GM18498 (cell line): ENCODE measurements around the gene TKT.
"Not testable (repeated sequence)": the region's sequence is repeated elsewhere in the genome, so short reads cannot be mapped to it uniquely, and the experiment has no call there.

ENCODE experiments used
- ATAC-seq: cut with Tn5 transposase; IDR thresholded peaks from one replicate; pipeline ENCODE4 v1.9.1; 2021; ENCODE audit warnings: mild to moderate bottlenecking, moderate library complexity; ENCODE audit not compliant: unreplicated experiment

The TKT gene, protein sequence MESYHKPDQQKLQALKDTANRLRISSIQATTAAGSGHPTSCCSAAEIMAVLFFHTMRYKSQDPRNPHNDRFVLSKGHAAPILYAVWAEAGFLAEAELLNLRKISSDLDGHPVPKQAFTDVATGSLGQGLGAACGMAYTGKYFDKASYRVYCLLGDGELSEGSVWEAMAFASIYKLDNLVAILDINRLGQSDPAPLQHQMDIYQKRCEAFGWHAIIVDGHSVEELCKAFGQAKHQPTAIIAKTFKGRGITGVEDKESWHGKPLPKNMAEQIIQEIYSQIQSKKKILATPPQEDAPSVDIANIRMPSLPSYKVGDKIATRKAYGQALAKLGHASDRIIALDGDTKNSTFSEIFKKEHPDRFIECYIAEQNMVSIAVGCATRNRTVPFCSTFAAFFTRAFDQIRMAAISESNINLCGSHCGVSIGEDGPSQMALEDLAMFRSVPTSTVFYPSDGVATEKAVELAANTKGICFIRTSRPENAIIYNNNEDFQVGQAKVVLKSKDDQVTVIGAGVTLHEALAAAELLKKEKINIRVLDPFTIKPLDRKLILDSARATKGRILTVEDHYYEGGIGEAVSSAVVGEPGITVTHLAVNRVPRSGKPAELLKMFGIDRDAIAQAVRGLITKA

DNA sequence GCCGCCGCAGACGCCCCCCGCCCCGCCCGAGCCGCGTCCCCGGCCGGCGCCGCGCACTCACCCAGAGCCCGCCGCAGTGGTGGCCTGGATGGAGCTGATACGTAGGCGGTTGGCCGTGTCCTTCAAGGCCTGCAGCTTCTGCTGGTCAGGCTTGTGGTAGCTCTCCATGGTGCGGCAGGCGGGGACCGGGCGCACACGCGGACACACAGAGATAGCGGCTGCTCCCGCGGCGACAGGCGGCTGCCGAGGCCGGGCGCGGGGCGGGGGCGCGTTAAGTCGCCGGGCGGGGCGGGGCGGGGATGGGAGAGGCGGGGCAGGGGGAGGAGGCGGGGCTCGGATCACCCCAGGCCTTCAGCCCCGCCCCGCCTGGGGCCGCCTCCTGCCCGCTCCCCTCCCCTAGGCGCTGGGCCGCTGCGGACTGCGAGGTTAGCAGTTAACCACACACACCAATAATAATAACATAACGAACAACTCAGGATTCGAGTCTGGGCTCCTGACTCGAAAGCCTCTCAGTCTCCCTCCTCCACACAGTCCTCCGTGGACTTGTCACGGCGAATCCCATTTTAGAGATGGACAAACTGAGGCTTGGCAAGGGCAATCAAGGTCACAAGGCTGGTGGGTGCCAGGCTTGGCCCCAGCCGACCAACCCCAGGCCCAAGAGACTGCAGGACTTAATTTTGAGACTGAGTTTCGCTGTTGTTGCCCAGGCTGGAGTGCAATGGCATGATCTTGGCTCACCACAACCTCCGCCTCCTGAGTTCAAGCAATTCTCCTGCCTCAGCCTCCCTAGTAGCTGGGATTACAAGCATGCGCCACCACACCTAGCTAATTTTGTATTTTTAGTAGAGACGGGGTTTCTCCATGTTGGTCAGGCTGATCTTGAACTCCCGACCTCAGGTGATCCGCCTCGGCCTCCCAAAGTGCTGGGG is at the start of gene TKT:
Gene TKT, minus strand, starts transcription at position 248 of the 929 bp plus-strand sequence. Its CDS starts 80 bp downstream, at position 168.
- ATAC-seq, result peak; percentile 63

DNA sequence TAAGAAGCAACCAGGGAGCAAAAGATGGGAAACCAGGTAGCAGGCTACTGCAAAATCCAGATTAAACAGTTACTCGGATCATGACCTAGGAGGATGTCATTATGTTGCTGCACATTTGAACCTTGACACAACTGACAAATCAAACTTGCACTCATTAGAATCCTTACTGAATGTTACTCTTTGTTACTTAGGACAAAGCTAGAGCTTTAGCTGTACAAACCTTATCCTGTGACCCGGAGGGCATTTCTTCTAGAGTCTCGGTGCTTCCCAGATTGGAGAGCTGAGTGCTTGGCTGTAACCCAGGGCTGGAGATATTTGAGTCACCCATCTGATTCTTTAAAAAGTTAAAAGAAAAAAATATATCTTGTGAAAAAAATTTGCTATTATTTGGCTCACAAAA is 48.1 kb upstream of the TKT start:
- no peak for ATAC-seq

DNA sequence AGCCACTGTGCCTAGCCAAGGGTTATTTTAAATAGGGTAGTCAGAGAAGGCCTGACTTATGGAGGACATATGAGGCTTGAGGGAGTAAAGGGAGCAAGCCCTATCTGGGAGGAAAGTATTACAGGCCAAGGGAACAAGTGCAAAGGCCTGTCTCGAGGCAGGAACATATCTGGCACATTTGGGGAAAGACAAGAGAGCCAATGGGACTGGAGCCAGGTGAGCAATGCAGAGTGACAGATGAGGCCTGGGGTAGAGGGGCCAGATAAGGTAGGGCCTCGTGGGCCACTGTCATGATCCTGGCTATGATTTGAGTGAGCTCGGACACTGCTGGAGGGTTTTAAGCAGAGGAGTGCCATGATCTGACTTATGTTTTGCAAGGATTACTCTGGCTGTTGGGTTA is 47.7 kb upstream of the TKT start:
- ATAC-seq, result no peak

DNA sequence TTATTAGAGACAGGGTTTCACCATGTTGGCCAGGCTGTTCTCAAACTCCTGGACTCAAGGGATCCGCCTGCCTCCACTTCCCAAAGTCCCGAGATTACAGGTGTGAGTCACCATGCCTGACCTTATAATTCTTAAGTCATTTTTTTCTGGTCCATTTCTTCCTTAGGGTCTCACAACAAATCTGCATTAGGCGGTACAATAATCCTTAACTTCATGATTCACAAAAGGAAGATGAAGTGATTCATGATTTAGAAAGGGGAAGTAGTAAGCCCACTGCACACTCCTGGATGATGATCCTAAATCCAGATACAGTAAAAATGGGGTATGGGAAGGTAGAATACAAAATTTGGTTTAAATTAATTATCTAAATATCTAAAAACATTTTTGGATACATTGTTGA is 45.0 kb upstream of the TKT start:
- ATAC-seq, result no peak

DNA sequence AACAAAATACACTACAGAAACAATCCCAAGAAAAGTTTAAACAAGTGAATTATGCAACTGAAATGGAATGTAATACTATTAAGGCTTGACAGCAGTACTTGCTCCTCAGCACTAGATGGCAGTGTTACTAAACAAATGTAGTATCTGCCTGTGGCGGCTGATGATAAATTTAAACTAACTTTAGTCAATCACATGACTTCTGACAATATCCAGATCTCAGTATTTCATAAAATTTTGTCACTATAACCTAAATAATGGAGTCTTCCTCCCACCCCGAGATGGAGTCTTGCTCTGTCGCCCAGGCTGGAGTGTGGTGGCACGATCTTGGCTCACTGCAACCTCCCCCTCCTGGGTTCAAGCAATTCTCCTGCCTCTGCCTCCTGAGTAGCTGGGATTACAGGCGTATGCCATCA is 43.8 kb upstream of the TKT start:
- not testable (repeated sequence) for ATAC-seq

DNA sequence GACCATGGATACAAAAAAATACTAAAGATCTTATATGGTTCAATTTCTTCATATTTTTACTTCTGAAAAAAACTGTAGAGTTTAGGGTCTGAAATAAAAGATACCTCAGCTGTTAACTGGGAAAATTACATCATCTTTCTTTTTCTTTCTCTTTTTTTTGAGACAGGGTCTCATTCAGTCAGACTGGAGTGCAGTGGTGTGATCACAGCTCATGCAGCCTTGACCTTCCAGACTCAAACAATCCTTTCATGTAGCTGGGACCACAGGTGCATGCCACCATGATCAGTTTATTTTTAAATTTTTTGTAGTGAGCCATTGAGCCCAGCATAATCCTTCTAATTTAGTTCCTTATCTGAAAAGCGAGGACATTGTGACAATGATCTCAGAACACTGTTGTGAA is 39.6 kb upstream of the TKT start:
- ATAC-seq, result no peak

DNA sequence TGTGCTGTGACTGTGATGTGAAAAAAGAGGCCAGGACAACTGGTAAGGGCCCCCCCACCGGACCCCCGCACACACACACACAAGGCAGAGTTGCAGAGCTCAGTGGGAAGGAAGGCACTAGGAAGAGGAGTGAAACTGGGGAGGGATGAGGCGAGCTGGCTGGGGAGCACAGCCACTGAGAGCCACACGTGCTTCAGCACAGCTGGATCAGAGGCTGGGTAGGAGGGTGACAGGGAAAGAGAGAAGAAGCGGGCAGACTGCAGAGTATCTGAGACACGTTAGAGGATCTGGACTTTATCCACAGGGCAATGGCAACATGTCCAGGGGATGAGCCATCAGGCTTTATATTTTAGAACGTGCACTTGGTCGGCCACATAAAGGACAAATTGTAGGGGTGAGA is 38.0 kb upstream of the TKT start:
- no peak for ATAC-seq

DNA sequence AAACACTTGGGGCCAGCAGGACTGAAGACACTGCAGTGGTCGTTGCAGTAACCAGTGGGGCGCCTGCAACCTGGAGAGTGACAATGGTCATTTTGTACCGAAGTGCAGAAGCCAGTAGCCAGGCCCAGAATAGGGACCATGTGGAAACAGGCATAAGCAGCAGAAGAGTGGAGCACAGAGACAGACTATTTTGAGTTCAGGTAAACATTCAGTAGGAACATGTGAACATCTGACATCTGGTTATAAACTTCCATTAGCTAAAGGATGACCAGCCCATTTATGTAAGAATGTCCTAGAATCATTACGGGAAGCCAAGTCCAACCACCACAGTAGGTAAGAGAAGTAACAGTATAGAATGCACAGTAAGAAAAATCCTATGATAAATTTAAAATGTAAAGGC is 32.4 kb upstream of the TKT start:
- no peak for ATAC-seq

DNA sequence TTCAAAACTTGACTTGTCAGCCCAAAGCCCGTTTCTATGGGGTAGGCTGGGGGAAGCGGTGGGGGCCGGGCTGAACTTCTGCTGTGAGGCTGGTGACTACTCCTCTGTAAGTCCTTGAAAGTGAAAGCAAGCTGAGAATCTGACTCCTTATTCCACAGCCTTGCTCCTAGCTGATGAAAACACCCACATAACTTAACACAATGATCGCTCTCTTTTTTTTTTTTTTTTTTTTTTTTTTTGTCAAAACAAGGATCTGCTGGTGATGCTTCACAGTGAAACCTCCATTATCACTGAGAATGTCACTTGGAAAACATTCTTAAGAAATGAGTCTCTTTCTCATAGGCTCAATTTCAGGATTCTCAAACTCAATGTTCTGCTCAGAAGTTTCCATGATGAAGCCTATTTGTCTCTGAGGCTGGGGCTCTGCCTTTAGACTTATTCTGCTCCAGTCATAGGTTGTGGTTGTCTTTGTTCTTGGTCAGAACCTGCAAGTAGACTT is 31.4 kb upstream of the TKT start:
- ATAC-seq, result no peak

DNA sequence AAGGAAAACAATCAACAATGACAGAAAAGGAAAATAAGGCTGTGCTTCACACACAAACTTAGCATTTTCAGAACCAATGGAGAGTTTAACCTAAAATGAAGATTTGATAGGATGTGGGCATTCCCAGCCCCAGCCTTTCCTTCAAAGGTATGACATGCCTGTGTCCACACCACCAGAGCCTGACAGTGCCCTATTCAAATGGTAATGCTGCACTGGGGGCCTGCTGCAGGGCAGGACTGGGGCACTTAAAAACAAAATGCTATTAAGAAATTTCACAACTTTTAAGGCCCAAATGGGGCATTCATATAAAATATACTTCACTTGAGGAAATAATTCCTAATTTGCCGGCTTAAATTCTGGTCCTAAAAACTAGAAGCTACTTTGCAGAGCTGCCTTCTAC is 30.9 kb upstream of the TKT start:
- ATAC-seq, result no peak

DNA sequence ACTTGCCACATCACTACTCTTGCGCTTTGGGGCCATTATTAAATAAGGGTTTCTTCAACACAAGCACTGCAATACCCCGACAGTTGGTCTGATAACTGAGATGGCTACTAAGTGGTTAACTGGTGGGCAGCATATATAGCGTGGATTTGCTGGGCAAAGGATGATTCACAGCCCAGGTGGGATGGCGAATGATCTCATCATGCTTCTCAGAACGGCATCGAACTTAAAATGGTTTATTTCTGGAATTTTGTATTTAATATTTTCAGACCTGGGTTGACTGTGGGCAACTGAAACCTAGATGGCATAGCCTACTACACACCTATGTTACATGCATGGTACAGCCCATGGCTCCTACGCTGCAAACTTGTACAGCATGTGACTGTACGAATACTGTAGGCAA is 26.8 kb upstream of the TKT start:
- ATAC-seq, result no peak

DNA sequence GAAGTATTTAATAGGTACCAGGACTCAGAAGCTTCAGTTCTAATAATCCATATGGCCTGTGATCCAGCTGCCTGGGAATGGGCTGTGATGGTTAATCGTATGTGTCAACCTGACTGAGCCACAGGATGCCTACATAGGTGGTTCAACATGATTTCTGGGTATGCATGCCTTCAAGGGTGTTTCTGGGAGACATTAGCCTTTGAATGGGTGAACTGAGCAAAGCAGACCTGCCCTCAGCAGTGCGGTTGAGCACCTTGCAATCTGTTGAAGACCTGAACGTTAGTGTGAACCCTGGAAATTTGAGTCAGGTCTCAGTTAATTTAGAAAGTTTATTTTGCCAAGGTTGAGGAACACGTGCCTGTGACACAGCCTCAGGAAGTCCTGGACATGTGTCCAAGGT is 22.8 kb upstream of the TKT start:
- no peak for ATAC-seq

DNA sequence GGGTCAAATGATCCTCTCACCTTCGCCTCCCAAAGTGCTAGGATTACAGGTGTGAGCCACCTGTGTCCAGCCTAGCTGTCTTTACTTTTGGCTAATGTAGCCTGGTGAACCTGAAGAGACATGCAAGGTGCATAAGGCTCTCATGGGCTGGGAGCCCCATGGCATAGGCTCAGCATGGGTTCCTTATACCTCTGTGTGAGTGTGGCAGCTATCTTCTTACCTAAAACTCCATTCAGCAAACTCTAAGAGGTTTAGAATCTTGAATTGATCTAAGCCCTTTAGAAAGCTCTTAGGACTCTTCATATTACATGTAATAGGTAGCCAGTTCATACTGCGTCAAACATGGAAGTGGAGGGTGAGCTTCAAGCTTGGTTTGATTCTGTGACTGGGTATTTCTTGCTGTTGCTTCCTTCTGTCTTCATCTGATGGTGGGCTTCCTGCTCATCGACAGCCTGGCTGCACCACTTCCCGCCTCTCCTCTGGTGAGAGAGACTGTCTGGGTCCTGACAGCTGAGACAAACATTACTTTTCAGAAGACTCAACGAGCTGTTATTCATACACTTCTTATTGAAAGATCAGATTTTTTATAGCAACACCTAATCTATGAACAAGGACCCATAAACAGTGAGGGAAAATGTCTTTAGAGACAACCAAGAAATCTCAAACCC is 19.2 kb upstream of the TKT start:
- no peak for ATAC-seq

DNA sequence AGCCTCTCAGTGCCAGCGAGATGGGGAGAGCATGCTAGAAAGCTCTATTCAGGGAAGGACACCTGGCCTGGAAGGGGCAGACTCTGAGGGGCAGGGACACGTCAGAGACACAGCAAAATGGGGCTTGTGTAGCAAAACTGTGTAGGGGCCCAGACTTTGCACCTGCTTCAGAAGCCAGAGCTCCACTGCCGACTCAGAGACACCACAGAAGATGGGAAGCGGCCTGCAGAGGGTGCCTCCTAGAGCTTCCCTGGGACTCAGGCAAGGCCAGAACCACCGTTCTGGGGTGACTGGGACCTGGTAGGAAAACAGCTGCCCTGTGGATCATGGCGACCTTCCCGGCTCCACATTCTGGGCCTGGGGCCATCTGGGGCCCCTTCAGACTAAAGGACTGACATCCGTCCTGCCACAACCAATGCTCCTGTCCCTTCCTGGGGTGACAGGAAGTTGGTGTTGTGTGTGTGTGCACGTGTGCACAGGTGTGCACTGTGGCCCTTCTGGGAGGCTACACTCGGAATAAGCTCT is 17.4 kb upstream of the TKT start:
- ATAC-seq, result no peak

DNA sequence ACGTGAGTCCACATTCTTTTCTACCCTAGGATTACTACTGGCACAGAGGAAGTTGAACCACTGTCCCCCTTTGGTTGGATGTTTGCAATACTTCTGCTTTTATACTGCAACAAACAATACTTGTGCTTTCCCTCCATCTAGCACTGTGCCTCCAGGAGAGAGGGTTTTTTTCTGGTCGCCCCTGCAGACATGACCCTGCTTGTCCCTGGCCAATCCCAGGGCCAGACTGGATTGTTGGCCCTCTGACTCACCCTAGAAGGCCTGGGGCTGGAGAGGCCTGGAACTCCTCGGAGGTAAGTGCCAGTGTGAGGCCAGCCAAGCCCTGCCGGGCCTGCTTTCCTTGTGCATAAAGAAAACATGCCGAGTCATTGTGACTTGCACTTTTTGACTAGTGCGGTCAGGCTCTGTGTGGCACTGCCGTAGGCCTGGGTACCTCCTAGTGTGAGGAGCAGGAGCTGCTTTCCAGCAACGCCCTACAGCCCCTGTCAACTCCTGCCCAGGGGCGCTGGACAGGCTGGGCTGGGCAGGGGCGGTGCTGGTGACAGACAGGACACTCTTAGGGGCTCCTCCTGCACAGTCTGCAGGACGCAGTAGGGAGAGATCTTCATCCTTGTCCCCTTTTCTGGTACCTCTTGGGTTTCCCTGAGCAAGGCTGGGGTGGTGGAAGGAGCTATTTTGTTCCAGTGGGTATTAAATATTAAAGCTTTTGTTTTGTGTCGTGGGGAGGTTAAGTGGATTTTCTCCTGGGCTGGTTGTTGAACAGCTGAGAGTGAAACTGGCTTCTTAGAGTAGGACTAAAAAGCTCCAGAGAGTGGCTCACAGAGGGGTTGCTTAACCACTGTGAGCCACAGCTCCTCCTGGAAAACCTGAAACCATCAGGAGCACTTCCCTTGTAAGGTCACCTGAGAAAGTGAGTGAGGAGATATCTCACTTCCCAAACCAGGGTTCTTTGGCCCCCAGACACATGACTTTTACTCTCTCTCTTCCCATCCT is 14.4 kb upstream of the TKT start:
- peak; percentile 76 for ATAC-seq

DNA sequence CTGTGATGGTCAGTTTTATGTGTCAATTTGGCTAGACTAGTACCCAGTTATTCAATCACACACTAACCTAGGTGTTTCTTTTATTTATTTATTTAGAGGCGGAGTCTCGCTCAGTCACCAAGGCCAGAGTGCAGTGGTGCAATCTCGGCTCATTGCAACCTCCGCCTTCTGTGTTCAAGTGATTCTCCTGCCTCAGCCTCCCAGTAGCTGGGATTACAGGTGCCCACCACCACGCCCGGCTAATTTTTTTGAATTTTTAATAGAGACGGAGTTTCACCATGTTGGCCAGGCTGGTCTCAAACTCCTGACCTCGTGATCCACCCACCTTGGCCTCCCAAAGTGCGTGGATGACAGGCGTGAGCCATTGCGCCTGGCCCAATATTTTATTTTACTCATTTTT is 13.4 kb upstream of the TKT start:
- ATAC-seq, result not testable (repeated sequence)

DNA sequence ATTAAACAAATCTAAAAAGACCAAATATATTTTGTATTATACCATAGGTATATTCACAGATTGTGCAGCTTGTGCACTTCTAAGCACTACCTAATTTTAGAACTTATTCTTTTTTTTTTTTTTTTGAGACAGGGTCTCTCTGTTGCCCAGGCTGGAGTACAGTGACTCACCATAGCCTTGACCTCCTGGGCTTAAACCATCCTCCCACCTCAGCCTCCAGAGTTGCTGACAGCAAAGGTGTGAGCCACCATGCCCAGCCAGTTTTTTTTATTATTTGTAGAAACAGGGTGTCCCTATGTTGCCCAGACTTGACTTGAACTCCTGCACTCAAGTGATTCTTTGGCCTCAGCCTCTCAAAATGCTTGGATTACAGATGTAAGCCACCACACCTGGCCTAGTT is 11.9 kb upstream of the TKT start:
- ATAC-seq, result no peak

DNA sequence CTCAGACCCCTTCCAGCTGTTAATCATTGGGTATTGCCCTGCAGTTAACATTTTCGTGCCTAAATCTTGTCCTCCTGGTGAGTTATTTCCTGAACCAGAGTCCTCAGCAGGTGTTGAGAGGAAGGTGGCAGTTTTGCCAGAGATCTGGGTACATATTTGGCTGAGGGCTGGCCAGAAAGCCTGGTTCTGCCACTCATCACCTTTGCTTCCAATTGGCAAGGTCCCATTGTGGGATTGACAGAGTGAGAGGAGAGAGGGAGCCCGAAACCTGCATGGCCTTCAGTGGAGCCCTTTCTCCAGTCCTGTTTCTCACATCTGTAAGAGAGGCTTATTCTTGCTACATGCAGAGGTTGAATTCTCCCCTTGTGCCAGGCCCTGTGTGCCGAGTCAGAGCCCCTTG is 8.9 kb upstream of the TKT start:
- no peak for ATAC-seq

DNA sequence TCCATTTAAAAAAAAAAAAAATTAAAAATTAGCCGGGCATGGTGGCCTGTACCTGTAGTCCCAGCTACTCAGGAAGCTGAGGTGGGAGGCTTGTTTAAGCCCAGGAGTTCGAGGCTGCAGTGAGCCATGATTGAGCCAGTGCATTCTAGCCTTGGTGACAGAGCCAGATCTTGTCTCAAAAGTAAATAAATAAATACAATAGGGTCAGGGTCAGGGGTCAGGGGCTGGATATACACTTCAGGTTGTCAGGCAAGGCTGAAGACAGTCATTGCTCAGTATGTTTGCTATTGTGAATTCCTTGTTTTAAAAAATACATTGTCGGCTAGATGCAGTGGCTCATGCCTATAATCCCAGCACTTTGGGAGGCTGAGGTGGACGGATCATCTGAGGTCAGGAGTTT is 8.1 kb upstream of the TKT start:
- ATAC-seq, result no peak
